Neural cell (in vitro differentiated cells): ENCODE results near the gene HLF.

ENCODE experiments used
- EZH2 ChIP-seq: fragments of 200-600, 300-800 bp; shearing (Covaris generic), sonication (generic); IDR thresholded peaks from 2 replicates; pipeline ENCODE4 v1.6.1; 2014; ENCODE audit warnings: antibody characterized with exemption, low read length, borderline replicate concordance, mild to moderate bottlenecking; ENCODE audit not compliant: insufficient read depth, poor library complexity, severe bottlenecking
- POLR2AphosphoS5 ChIP-seq: IDR thresholded peaks from 2 replicates; pipeline ENCODE4 v1.6.1; 2012
- TF ChIP-seq, protein P1 (sequence below): fragments of 450-650 bp; IDR thresholded peaks from 2 replicates; pipeline ENCODE4 v1.5.1; 2014; ENCODE audit warnings: antibody characterized with exemption, mild to moderate bottlenecking, moderate library complexity; ENCODE audit not compliant: poor library complexity, severe bottlenecking
- TF ChIP-seq, protein P2 (sequence below): IDR thresholded peaks from 2 replicates; pipeline ENCODE4 v1.6.1; 2012; ENCODE audit warnings: borderline replicate concordance

DNA sequence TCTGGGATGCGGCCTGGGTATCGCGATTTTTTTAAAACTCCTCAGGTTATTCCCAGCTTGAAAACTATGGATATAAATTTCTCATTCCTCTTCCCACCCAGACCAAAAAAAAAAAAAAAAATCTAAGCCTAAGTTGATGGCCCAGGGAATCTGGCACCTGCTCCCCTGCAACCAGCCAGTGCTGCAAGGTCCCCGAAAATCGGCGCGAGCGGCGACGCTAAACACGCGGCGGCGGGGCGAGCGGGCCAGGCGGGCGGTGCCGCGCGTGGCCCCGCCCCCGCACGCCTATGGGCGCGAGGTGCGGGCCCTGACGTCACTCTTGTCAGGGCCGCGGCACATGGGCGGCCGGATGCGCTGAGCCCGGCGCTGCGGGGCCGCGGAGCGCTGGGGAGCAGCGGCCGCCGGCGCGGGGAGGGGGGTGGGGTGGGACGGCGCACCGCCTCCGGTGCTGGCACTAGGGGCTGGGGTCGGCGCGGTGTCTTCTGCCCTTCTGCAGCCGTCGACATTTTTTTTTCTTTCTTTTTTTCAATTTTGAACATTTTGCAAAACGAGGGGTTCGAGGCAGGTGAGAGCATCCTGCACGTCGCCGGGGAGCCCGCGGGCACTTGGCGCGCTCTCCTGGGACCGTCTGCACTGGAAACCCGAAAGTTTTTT is at the start of gene HLF:
- TF ChIP-seq, protein P1, sequence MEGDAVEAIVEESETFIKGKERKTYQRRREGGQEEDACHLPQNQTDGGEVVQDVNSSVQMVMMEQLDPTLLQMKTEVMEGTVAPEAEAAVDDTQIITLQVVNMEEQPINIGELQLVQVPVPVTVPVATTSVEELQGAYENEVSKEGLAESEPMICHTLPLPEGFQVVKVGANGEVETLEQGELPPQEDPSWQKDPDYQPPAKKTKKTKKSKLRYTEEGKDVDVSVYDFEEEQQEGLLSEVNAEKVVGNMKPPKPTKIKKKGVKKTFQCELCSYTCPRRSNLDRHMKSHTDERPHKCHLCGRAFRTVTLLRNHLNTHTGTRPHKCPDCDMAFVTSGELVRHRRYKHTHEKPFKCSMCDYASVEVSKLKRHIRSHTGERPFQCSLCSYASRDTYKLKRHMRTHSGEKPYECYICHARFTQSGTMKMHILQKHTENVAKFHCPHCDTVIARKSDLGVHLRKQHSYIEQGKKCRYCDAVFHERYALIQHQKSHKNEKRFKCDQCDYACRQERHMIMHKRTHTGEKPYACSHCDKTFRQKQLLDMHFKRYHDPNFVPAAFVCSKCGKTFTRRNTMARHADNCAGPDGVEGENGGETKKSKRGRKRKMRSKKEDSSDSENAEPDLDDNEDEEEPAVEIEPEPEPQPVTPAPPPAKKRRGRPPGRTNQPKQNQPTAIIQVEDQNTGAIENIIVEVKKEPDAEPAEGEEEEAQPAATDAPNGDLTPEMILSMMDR = no peak
- TF ChIP-seq EZH2 (no peak), POLR2AphosphoS5 (no peak)
- TF ChIP-seq, protein P2, sequence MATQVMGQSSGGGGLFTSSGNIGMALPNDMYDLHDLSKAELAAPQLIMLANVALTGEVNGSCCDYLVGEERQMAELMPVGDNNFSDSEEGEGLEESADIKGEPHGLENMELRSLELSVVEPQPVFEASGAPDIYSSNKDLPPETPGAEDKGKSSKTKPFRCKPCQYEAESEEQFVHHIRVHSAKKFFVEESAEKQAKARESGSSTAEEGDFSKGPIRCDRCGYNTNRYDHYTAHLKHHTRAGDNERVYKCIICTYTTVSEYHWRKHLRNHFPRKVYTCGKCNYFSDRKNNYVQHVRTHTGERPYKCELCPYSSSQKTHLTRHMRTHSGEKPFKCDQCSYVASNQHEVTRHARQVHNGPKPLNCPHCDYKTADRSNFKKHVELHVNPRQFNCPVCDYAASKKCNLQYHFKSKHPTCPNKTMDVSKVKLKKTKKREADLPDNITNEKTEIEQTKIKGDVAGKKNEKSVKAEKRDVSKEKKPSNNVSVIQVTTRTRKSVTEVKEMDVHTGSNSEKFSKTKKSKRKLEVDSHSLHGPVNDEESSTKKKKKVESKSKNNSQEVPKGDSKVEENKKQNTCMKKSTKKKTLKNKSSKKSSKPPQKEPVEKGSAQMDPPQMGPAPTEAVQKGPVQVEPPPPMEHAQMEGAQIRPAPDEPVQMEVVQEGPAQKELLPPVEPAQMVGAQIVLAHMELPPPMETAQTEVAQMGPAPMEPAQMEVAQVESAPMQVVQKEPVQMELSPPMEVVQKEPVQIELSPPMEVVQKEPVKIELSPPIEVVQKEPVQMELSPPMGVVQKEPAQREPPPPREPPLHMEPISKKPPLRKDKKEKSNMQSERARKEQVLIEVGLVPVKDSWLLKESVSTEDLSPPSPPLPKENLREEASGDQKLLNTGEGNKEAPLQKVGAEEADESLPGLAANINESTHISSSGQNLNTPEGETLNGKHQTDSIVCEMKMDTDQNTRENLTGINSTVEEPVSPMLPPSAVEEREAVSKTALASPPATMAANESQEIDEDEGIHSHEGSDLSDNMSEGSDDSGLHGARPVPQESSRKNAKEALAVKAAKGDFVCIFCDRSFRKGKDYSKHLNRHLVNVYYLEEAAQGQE = no peak
